SK-N-SH (cell line): ENCODE results near the gene FMN2. TPM values are rescaled to one million over a fixed set of nuclear protein-coding genes. Genes with fewer than 3 reads are reported as not detected.
A peak's percentile ranks its signal among the peaks of the same experiment; 100 is the strongest.

Experiments
- CTCF ChIA-PET: fragments of 300-600, 350-600 bp; formaldehyde crosslinking; extraction: SDS; loops from one replicate; lab custom pipeline; 2021; lab: Yijun Ruan, JAX
- POLR2A ChIA-PET: fragments of 350-600 bp; sonication (Branson Sonifier 250); formaldehyde crosslinking; extraction: SDS; loops from one replicate; lab custom pipeline; 2020; ENCODE audit warnings: antibody characterized with exemption, inconsistent platforms; lab: Yijun Ruan, JAX
- DNase-seq: peaks from one replicate; pipeline ENCODE4 v3.0.0; 2012
- H2AFZ ChIP-seq: fragments of 200-600 bp; sonication (generic); 2 replicates; pipeline ENCODE4 v1.8.1; 2016; ENCODE audit warnings: antibody characterized with exemption, mild to moderate bottlenecking, low read depth
- H3F3A ChIP-seq: fragments of 200-600 bp; sonication (generic); replicated peaks from 2 replicates; pipeline ENCODE3; 2016; ENCODE audit warnings: antibody characterized with exemption, mild to moderate bottlenecking; ENCODE audit not compliant: insufficient read depth
- H3K27ac ChIP-seq, 2 experiments: fragments of 200-500 bp in 1 of 2; fragments of 200-600 bp in 1 of 2; sonication (Bioruptor generic) in 1 of 2; sonication (generic), shearing (Covaris generic) in 1 of 2; 2 replicates each; pipeline versions ENCODE4 v1.5.1 to v1.6.1; 2014 to 2016; ENCODE audit warnings: low read depth in 2 of 2, inconsistent platforms in 1 of 2, low read length in 1 of 2, mild to moderate bottlenecking in 1 of 2, mixed read lengths in 1 of 2
- H3K27me3 ChIP-seq: fragments of 200-600 bp; sonication (generic), shearing (Covaris generic); 2 replicates; pipeline ENCODE4 v1.6.1; 2016; ENCODE audit warnings: mixed run types; ENCODE audit not compliant: insufficient read depth
- H3K36me3 ChIP-seq, 2 experiments: fragments of 200-500 bp in 1 of 2; fragments of 200-600 bp in 1 of 2; sonication (Bioruptor generic) in 1 of 2; sonication (generic) in 1 of 2; replicated peaks in 1 of 2; 2 replicates each; pipeline versions ENCODE3 to v1.5.1; 2014 to 2016; ENCODE audit warnings: low read length in 1 of 2, mild to moderate bottlenecking in 1 of 2; ENCODE audit not compliant: insufficient read depth in 2 of 2, control insufficient read depth in 1 of 2
- H3K4me1 ChIP-seq, 2 experiments: fragments of 200-500 bp in 1 of 2; fragments of 200-600 bp in 1 of 2; sonication (Bioruptor generic) in 1 of 2; sonication (generic), shearing (Covaris generic) in 1 of 2; 2 replicates each; pipeline versions ENCODE4 v1.5.1 to v1.6.1; 2014 to 2016; ENCODE audit warnings: low read depth in 1 of 2, low read length in 1 of 2, mixed run types in 1 of 2; ENCODE audit not compliant: insufficient read depth in 2 of 2, control insufficient read depth in 1 of 2
- H3K4me2 ChIP-seq: fragments of 200-600 bp; sonication (generic), shearing (Covaris generic); 2 replicates; pipeline ENCODE4 v1.6.1; 2017; ENCODE audit warnings: mixed run types
- H3K4me3 ChIP-seq, 2 experiments: fragments of 200-500 bp in 1 of 2; fragments of 200-600 bp in 1 of 2; sonication (Bioruptor generic) in 1 of 2; sonication (generic), shearing (Covaris generic) in 1 of 2; 2 replicates each; pipeline versions ENCODE4 v1.5.1 to v1.8.1; 2014 to 2016; ENCODE audit warnings: low read depth in 2 of 2, inconsistent platforms in 1 of 2, low read length in 1 of 2, mild to moderate bottlenecking in 1 of 2, mixed read lengths in 1 of 2, moderate library complexity in 1 of 2
- H3K79me2 ChIP-seq: fragments of 200-600 bp; sonication (generic); 2 replicates; pipeline ENCODE4 v1.8.1; 2017; ENCODE audit warnings: mild to moderate bottlenecking; ENCODE audit not compliant: insufficient read depth
- H3K9ac ChIP-seq: fragments of 200-600 bp; sonication (generic); 2 replicates; pipeline ENCODE4 v1.6.1; 2017; ENCODE audit warnings: mixed run types
- H3K9me2 ChIP-seq: fragments of 200-600 bp; sonication (generic); 2 replicates; pipeline ENCODE4 v1.6.1; 2017; ENCODE audit warnings: mixed run types
- H3K9me3 ChIP-seq: fragments of 200-600 bp; sonication (generic); 2 replicates; pipeline ENCODE4 v1.6.1; 2017; ENCODE audit warnings: mixed run types, mild to moderate bottlenecking, moderate library complexity
- H4K20me1 ChIP-seq: fragments of 200-600 bp; sonication (generic); 2 replicates; pipeline ENCODE4 v1.6.1; 2017; ENCODE audit warnings: mild to moderate bottlenecking, mixed run types; ENCODE audit not compliant: insufficient read depth
- CHD2 ChIP-seq: fragments of 150-350 bp; IDR thresholded peaks from 2 replicates; pipeline ENCODE4 v1.6.1; 2018; ENCODE audit warnings: low read length; ENCODE audit not compliant: partially characterized antibody
- FOXJ3 ChIP-seq: sonication (generic); formaldehyde crosslinking; IDR thresholded peaks from 2 replicates; pipeline ENCODE4 v1.5.1; 2020; ENCODE audit warnings: mild to moderate bottlenecking, missing genetic modification reagents
- JUND ChIP-seq: IDR thresholded peaks from 2 replicates; pipeline ENCODE4 v1.4.0; 2012
- MEF2A ChIP-seq: IDR thresholded peaks from 2 replicates; pipeline ENCODE4 v1.4.0; 2012; ENCODE audit warnings: low read depth, borderline replicate concordance
- MXI1 ChIP-seq: IDR thresholded peaks from 2 replicates; pipeline ENCODE4 v1.6.1; 2012; ENCODE audit warnings: mild to moderate bottlenecking, low read depth, low read length, improper control_type of control experiment
- NFIC ChIP-seq: IDR thresholded peaks from 2 replicates; pipeline ENCODE4 v1.4.0; 2012; ENCODE audit warnings: borderline replicate concordance
- POLR2AphosphoS5 ChIP-seq: IDR thresholded peaks from 2 replicates; pipeline ENCODE4 v1.6.1; 2012; ENCODE audit warnings: low read depth, low read length
- RFX5 ChIP-seq: IDR thresholded peaks from 2 replicates; pipeline ENCODE4 v1.6.1; 2012; ENCODE audit warnings: mild to moderate bottlenecking, improper control_type of control experiment, low read length
- RXRA ChIP-seq: IDR thresholded peaks from 2 replicates; pipeline ENCODE4 v1.4.0; 2012; ENCODE audit warnings: low read depth, mild to moderate bottlenecking, borderline replicate concordance
- SIN3A ChIP-seq: IDR thresholded peaks from 2 replicates; pipeline ENCODE4 v1.6.1; 2012; ENCODE audit warnings: low read depth, mild to moderate bottlenecking, low read length, moderate library complexity, borderline replicate concordance
- SMC3 ChIP-seq: IDR thresholded peaks from 2 replicates; pipeline ENCODE4 v1.6.1; 2012; ENCODE audit warnings: low read depth, low read length, improper control_type of control experiment
- YY1 ChIP-seq: IDR thresholded peaks from 2 replicates; pipeline ENCODE4 v1.4.0; 2012; ENCODE audit warnings: low read depth, mild to moderate bottlenecking
- WGBS: methylation state at CpG from one replicate; pipeline ENCODE4 v1.1.6; 2017; ENCODE audit warnings: low lambda C conversion rate; 5-methylcytosine and 5-hydroxymethylcytosine counted together
- polyA plus RNA-seq, 3 experiments: library from polyadenylated mRNA; depleted of rRNA; stranded (reverse); fragments of >200 nt; gene quantifications; 2 replicates each; pipeline ENCODE4 v1.2.3, GENCODE V29; 2012
- TF ChIP-seq, protein P1 (sequence below): IDR thresholded peaks from 2 replicates; pipeline ENCODE4 v1.4.0; 2012; ENCODE audit warnings: low read depth, borderline replicate concordance
- TF ChIP-seq, protein P2 (sequence below): fragments of 200-600 bp; sonication (generic); IDR thresholded peaks from 2 replicates; pipeline ENCODE4 v1.6.1; 2017; ENCODE audit warnings: antibody characterized with exemption, mild to moderate bottlenecking, moderate library complexity
- TF ChIP-seq, protein P3 (sequence below): IDR thresholded peaks from 2 replicates; pipeline ENCODE4 v1.6.1; 2012; ENCODE audit warnings: mild to moderate bottlenecking, low read depth, low read length, moderate library complexity
- TF ChIP-seq, protein P4 (sequence below): IDR thresholded peaks from 2 replicates; pipeline ENCODE4; 2012

Gene FMN2
- polyA plus RNA-seq, 1 of the 3 experiments (the other 2 are of a cell fraction) = 7.2 TPM

DNA sequence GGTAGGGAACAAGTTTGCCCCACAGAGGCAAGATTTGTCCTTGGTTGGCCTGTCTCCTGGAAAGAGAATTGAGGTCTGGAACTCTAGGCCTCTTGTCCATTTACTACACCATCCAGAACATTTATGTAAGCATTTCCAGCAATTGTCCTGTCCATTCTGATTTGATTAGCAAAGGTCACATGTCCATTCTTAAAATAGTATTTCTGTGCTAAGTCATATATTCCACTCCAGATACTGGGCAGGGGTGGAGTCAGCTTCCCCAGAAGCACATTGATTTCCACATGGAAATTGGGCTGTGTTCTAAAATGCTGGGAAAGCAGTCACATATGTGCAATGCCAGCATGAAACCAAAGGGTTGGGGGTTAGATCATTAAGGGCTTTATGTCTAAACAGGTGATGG, 21.5 kb upstream of the FMN2 start:
- Histone ChIP-seq H3F3A (no peaks in the 10 kb centered on the region), H3K9me3 (no peaks in the 10 kb centered on the region), H3K79me2 (no peaks in the 10 kb centered on the region), H3K4me3 (no peak overlapping the region), H3K27ac (no peak overlapping the region)
- no peak for DNase-seq
- TF ChIP-seq, protein P1, sequence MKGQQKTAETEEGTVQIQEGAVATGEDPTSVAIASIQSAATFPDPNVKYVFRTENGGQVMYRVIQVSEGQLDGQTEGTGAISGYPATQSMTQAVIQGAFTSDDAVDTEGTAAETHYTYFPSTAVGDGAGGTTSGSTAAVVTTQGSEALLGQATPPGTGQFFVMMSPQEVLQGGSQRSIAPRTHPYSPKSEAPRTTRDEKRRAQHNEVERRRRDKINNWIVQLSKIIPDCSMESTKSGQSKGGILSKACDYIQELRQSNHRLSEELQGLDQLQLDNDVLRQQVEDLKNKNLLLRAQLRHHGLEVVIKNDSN = 0 out of 2 replicates have a peak, but pooled peaks have one; percentile 11
- TF ChIP-seq JUND = no peak
- TF ChIP-seq, all 33 proteins: peak for 1
- ChIA-PET POLR2A (no interaction called here), CTCF (no interaction called here)
- H4K20me1 ChIP-seq = no peaks in the 10 kb centered on the region
- no peak overlapping the region for H3K4me2 ChIP-seq
- no peaks in the 10 kb centered on the region for H3K4me1 ChIP-seq
- H3K36me3 ChIP-seq = no peaks in the 10 kb centered on the region
- H3K9ac ChIP-seq = no peak overlapping the region
- H3K27me3 ChIP-seq = no peaks in the 10 kb centered on the region
- no peak overlapping the region for H2AFZ ChIP-seq
- H3K9me2 ChIP-seq = no peaks in the 10 kb centered on the region

DNA sequence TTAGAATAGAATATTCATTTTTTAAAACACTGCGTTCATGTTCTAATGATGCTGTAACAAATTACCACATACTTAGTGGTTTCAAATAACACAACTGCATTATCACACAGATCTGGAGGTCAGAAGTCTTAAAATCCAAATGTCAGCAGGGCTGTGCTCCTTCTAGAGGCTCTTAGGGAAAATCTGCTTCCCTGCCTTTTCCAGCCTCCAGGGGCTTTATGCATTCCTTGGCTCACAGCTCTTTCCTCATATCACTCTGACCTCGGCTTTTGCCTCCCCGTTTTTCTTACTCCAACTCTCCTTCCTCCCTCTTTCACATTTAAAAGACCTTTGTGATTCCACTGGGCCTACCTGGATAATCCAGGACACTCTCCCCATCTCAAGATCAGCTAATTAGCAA, 18.6 kb upstream of the FMN2 start:
- Histone ChIP-seq H3F3A (no peaks in the 10 kb centered on the region), H3K4me1 (no peaks in the 10 kb centered on the region), H3K9me2 (no peaks in the 10 kb centered on the region), H3K27ac (no peak overlapping the region), H3K36me3 (no peaks in the 10 kb centered on the region), H3K9ac (no peak overlapping the region), H3K27me3 (no peaks in the 10 kb centered on the region), H4K20me1 (no peaks in the 10 kb centered on the region), H3K4me2 (no peak overlapping the region), H3K79me2 (no peaks in the 10 kb centered on the region), H3K9me3 (no peaks in the 10 kb centered on the region), H2AFZ (no peak overlapping the region), H3K4me3 (no peak overlapping the region)
- CTCF ChIA-PET = no interaction called here
- DNase-seq = no peak
- POLR2A ChIA-PET = no interaction called here
- 58% methylated on average over 3 of the region's 3 CpGs for WGBS
- TF ChIP-seq NFIC = no peak
- TF ChIP-seq SIN3A = no peak
- TF ChIP-seq SMC3 = no peak
- no peak for TF ChIP-seq RFX5
- no peak for TF ChIP-seq CHD2
- no peak for TF ChIP-seq YY1
- no peak for TF ChIP-seq MEF2A
- no peak for TF ChIP-seq RXRA

DNA sequence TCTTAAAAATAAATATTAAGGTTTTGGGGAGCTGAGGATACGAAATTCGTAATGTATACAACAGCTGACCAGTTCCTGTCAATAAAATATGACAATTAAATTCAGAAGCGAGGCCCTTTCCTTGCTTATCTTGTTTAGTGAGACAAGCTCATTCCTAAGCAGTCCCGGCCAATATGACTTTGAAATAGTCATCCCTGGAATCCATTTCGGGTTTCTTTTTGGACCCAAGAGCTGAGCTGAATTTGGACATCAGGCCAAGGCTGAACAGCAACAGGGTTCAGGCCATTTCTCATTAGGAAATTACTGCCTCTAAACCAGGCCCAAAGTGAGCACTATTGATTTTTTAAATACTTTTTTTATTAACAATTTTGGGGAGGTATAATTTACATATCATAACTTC, 17.3 kb upstream of the FMN2 start:
- H3K4me2 ChIP-seq = no peak overlapping the region
- ChIA-PET CTCF (no interaction called here), POLR2A (no interaction called here)
- no peak overlapping the region for H2AFZ ChIP-seq
- H3K4me1 ChIP-seq = no peaks in the 10 kb centered on the region
- H3F3A ChIP-seq = no peaks in the 10 kb centered on the region
- DNase-seq = no peak
- H3K36me3 ChIP-seq = no peaks in the 10 kb centered on the region
- H3K27me3 ChIP-seq = no peaks in the 10 kb centered on the region
- no peak overlapping the region for H3K9ac ChIP-seq
- H3K9me3 ChIP-seq = no peaks in the 10 kb centered on the region
- no peak overlapping the region for H3K27ac ChIP-seq
- no peaks in the 10 kb centered on the region for H4K20me1 ChIP-seq
- 84% methylated on average over 5 of the region's 5 CpGs for WGBS
- H3K79me2 ChIP-seq = no peaks in the 10 kb centered on the region
- no peak overlapping the region for H3K4me3 ChIP-seq
- no peaks in the 10 kb centered on the region for H3K9me2 ChIP-seq
- no peak for TF ChIP-seq JUND
- TF ChIP-seq SMC3 = no peak
- no peak for TF ChIP-seq MXI1
- no peak for TF ChIP-seq POLR2AphosphoS5
- TF ChIP-seq FOXJ3 = no peak
- TF ChIP-seq, protein P2, sequence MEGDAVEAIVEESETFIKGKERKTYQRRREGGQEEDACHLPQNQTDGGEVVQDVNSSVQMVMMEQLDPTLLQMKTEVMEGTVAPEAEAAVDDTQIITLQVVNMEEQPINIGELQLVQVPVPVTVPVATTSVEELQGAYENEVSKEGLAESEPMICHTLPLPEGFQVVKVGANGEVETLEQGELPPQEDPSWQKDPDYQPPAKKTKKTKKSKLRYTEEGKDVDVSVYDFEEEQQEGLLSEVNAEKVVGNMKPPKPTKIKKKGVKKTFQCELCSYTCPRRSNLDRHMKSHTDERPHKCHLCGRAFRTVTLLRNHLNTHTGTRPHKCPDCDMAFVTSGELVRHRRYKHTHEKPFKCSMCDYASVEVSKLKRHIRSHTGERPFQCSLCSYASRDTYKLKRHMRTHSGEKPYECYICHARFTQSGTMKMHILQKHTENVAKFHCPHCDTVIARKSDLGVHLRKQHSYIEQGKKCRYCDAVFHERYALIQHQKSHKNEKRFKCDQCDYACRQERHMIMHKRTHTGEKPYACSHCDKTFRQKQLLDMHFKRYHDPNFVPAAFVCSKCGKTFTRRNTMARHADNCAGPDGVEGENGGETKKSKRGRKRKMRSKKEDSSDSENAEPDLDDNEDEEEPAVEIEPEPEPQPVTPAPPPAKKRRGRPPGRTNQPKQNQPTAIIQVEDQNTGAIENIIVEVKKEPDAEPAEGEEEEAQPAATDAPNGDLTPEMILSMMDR = no peak
- TF ChIP-seq RXRA = no peak
- TF ChIP-seq, protein P3, sequence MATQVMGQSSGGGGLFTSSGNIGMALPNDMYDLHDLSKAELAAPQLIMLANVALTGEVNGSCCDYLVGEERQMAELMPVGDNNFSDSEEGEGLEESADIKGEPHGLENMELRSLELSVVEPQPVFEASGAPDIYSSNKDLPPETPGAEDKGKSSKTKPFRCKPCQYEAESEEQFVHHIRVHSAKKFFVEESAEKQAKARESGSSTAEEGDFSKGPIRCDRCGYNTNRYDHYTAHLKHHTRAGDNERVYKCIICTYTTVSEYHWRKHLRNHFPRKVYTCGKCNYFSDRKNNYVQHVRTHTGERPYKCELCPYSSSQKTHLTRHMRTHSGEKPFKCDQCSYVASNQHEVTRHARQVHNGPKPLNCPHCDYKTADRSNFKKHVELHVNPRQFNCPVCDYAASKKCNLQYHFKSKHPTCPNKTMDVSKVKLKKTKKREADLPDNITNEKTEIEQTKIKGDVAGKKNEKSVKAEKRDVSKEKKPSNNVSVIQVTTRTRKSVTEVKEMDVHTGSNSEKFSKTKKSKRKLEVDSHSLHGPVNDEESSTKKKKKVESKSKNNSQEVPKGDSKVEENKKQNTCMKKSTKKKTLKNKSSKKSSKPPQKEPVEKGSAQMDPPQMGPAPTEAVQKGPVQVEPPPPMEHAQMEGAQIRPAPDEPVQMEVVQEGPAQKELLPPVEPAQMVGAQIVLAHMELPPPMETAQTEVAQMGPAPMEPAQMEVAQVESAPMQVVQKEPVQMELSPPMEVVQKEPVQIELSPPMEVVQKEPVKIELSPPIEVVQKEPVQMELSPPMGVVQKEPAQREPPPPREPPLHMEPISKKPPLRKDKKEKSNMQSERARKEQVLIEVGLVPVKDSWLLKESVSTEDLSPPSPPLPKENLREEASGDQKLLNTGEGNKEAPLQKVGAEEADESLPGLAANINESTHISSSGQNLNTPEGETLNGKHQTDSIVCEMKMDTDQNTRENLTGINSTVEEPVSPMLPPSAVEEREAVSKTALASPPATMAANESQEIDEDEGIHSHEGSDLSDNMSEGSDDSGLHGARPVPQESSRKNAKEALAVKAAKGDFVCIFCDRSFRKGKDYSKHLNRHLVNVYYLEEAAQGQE = no peak
- TF ChIP-seq, protein P4, sequence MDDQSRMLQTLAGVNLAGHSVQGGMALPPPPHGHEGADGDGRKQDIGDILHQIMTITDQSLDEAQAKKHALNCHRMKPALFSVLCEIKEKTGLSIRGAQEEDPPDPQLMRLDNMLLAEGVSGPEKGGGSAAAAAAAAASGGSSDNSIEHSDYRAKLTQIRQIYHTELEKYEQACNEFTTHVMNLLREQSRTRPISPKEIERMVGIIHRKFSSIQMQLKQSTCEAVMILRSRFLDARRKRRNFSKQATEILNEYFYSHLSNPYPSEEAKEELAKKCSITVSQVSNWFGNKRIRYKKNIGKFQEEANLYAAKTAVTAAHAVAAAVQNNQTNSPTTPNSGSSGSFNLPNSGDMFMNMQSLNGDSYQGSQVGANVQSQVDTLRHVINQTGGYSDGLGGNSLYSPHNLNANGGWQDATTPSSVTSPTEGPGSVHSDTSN = no peak
